CD14-positive monocyte (primary cell): ENCODE data around the gene DHPS. TPM values are rescaled to one million over a fixed set of nuclear protein-coding genes. Genes with fewer than 3 reads are reported as not detected.

Source experiments
- DNase-seq, 3 donors: peaks; one replicate each; pipeline ENCODE4 v3.0.0-alpha.2; 2011 to 2022
- H2AFZ ChIP-seq: 2 replicates; pipeline ENCODE4 v1.6.0; 2012; ENCODE audit warnings: mild to moderate bottlenecking, low read depth, low read length, inconsistent platforms; ENCODE audit not compliant: insufficient read depth, poor library complexity, severe bottlenecking
- H3K27ac ChIP-seq, 2 donors: 1 replicate in 1 of 2; 2 replicates in 1 of 2; pipeline ENCODE4 v1.5.1; 2012 to 2013; ENCODE audit warnings: low read length in 2 of 2, control low read depth in 1 of 2, inconsistent platforms in 1 of 2, low read depth in 1 of 2, mild to moderate bottlenecking in 1 of 2
- H3K27me3 ChIP-seq, 2 donors: one replicate each; pipeline versions ENCODE4 v1.6.0 to v1.6.1; 2011 to 2013; ENCODE audit warnings: low read length in 2 of 2; ENCODE audit not compliant: control insufficient read depth in 2 of 2, insufficient read depth in 2 of 2
- H3K36me3 ChIP-seq, 2 donors: replicated peaks in 1 of 2; 1 replicate in 1 of 2; 2 replicates in 1 of 2; pipeline versions ENCODE4 v1.5.1 to v1.6.1; 2012 to 2013; ENCODE audit warnings: low read length in 2 of 2, control low read depth in 1 of 2, inconsistent platforms in 1 of 2, mild to moderate bottlenecking in 1 of 2; ENCODE audit not compliant: insufficient read depth in 2 of 2, control insufficient read depth in 1 of 2
- H3K4me1 ChIP-seq, 2 donors: 1 replicate in 1 of 2; 2 replicates in 1 of 2; pipeline versions ENCODE4 v1.5.1 to v1.6.1; 2012 to 2013; ENCODE audit warnings: low read length in 2 of 2, control low read depth in 1 of 2, inconsistent platforms in 1 of 2, mild to moderate bottlenecking in 1 of 2, moderate library complexity in 1 of 2; ENCODE audit not compliant: insufficient read depth in 2 of 2, control insufficient read depth in 1 of 2
- H3K4me2 ChIP-seq: replicated peaks from 2 replicates; pipeline ENCODE3; 2012; ENCODE audit warnings: low read length, moderate library complexity, mild to moderate bottlenecking; ENCODE audit not compliant: poor library complexity, severe bottlenecking; ENCODE audit errors: extremely low read depth
- H3K4me3 ChIP-seq, 3 experiments: fragments of 200-600 bp in 1 of 3; sonication (generic) in 1 of 3; replicated peaks in 1 of 3; 1 replicate in 2 of 3; 2 replicates in 1 of 3; pipeline ENCODE4 v1.5.1; 2011 to 2013; ENCODE audit warnings: low read length in 3 of 3, mild to moderate bottlenecking in 3 of 3, control low read depth in 2 of 3, low read depth in 2 of 3, inconsistent platforms in 1 of 3, moderate library complexity in 1 of 3
- H3K79me2 ChIP-seq: 2 replicates; pipeline ENCODE4 v1.6.0; 2012; ENCODE audit warnings: mild to moderate bottlenecking, control low read depth, inconsistent platforms, low read length, moderate library complexity; ENCODE audit not compliant: insufficient read depth
- H3K9ac ChIP-seq: 2 replicates; pipeline ENCODE4 v1.6.0; 2017; ENCODE audit warnings: low read length, mild to moderate bottlenecking; ENCODE audit not compliant: insufficient read depth, poor library complexity, severe bottlenecking
- H3K9me3 ChIP-seq, 2 donors: replicated peaks in 1 of 2; 1 replicate in 1 of 2; 2 replicates in 1 of 2; pipeline versions ENCODE4 v1.5.1 to v1.6.1; 2012 to 2013; ENCODE audit warnings: low read length in 2 of 2, control low read depth in 1 of 2; ENCODE audit not compliant: control insufficient read depth in 1 of 2, insufficient read depth in 1 of 2
- H4K20me1 ChIP-seq: 2 replicates; pipeline ENCODE4 v1.6.0; 2012; ENCODE audit warnings: mild to moderate bottlenecking, low read length, control low read depth, moderate library complexity; ENCODE audit not compliant: insufficient read depth
- H3K27ac Mint-ChIP-seq, 7 donors: one replicate each; pipeline ENCODE4 v1.8.0; 2020; ENCODE audit warnings: mild to moderate bottlenecking in 7 of 7, mixed read lengths in 7 of 7, moderate library complexity in 6 of 7, inconsistent platforms in 2 of 7
- H3K27me3 Mint-ChIP-seq, 3 donors: one replicate each; pipeline ENCODE4 v1.8.0; 2021 to 2022; ENCODE audit warnings: low read depth in 3 of 3, mild to moderate bottlenecking in 3 of 3, mixed read lengths in 3 of 3, moderate library complexity in 3 of 3, inconsistent platforms in 1 of 3
- H3K36me3 Mint-ChIP-seq, 2 donors: one replicate each; pipeline ENCODE4 v1.8.0; 2020; ENCODE audit warnings: mixed read lengths in 2 of 2, inconsistent platforms in 1 of 2, mild to moderate bottlenecking in 1 of 2
- H3K4me1 Mint-ChIP-seq: one replicate; pipeline ENCODE4 v1.8.0; 2020; ENCODE audit warnings: mild to moderate bottlenecking, mixed read lengths
- H3K4me3 Mint-ChIP-seq, 2 donors: one replicate each; pipeline ENCODE4 v1.8.0; 2020; ENCODE audit warnings: mild to moderate bottlenecking in 2 of 2, mixed read lengths in 2 of 2, moderate library complexity in 1 of 2
- H3K9me3 Mint-ChIP-seq, 7 donors: one replicate each; pipeline ENCODE4 v1.8.0; 2020 to 2022; ENCODE audit warnings: mixed read lengths in 7 of 7, mild to moderate bottlenecking in 6 of 7, moderate library complexity in 6 of 7, inconsistent platforms in 2 of 7
- WGBS: methylation state at CpG from one replicate; pipeline ENCODE4 v1.1.5; 2013; ENCODE audit warnings: missing lambda C conversion rate; ENCODE audit not compliant: insufficient coverage; 5-methylcytosine and 5-hydroxymethylcytosine counted together
- intact Hi-C, 2 donors: fragments of 100-400 bp; cut with micrococcal nuclease; formaldehyde crosslinking; loops; one replicate each; pipeline versions ENCODE4 v1.15.0 to v1.15.1; 2023
- polyA plus RNA-seq, 3 donors: library from polyadenylated mRNA; depleted of rRNA in 1 of 3; unstranded in 2 of 3; stranded (reverse) in 1 of 3; fragments of 300-500 nt in 2 of 3; fragments of >200 nt in 1 of 3; fragmentation: Illumina TruSeq in 2 of 3; gene quantifications; 1 replicate in 2 of 3; 2 replicates in 1 of 3; pipeline ENCODE4 v1.2.3, GENCODE V29; 2012 to 2021
- TF ChIP-seq, protein P1 (sequence below): fragments of 200-600 bp; IDR thresholded peaks from one replicate; pipeline ENCODE4 v1.8.0; 2022; ENCODE audit warnings: antibody characterized with exemption, mild to moderate bottlenecking

Gene DHPS
- polyA plus RNA-seq, 3 donors: 51.0 to 130 (median 53.4) TPM

DNA sequence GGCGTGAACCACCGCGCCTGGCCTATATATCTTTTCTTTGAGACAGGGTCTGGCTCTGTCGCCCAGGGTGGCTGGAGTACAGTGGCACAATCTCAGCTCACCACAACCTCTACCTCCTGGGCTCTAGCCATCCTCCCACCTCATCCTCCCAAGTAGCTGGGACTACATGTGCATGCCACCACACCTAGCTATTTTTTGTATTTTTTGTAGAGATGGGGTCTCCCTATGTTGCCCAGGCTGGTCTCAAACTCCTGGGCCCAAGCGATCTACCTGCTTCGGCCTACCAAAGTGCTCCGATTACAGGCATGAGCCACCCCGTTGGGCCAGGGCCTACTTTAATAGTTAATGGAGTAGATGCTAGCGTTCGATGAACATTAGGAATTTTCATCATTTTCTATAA, 38.6 kb upstream of the DHPS start:
- Histone ChIP-seq H2AFZ (no peak overlapping the region), H3K9ac (no peak overlapping the region), H3K79me2 (peaks cover 55% of the 10 kb centered on the region), H3K4me1 (peaks cover 34 to 39% of the 10 kb centered on the region in 2 donors), H3K4me3 (no peak overlapping the region), H3K36me3 (peaks cover 14 to 29% of the 10 kb centered on the region in 2 donors), H3K27me3 (no peaks in the 10 kb centered on the region), H3K9me3 (no peaks in the 10 kb centered on the region), H3K4me2 (peak overlapping the region; percentile 87), H4K20me1 (no peaks in the 10 kb centered on the region), H3K27ac (no peak overlapping the region)
- WGBS: 100% methylated on average over 4 of the region's 10 CpGs
- Mint-ChIP-seq H3K9me3 (no peaks in the 10 kb centered on the region), H3K36me3 (peaks cover 23 to 35% of the 10 kb centered on the region in 2 donors), H3K27ac (peak overlapping the region in 2 of 7 donors; percentile 35 to 42), H3K4me1 (peaks cover 38% of the 10 kb centered on the region), H3K27me3 (peaks cover 0 to 3% (median 0%) of the 10 kb centered on the region in 3 donors), H3K4me3 (peak overlapping the region; percentile 65 to 78)
- TF ChIP-seq, protein P1, sequence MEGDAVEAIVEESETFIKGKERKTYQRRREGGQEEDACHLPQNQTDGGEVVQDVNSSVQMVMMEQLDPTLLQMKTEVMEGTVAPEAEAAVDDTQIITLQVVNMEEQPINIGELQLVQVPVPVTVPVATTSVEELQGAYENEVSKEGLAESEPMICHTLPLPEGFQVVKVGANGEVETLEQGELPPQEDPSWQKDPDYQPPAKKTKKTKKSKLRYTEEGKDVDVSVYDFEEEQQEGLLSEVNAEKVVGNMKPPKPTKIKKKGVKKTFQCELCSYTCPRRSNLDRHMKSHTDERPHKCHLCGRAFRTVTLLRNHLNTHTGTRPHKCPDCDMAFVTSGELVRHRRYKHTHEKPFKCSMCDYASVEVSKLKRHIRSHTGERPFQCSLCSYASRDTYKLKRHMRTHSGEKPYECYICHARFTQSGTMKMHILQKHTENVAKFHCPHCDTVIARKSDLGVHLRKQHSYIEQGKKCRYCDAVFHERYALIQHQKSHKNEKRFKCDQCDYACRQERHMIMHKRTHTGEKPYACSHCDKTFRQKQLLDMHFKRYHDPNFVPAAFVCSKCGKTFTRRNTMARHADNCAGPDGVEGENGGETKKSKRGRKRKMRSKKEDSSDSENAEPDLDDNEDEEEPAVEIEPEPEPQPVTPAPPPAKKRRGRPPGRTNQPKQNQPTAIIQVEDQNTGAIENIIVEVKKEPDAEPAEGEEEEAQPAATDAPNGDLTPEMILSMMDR: no peak
- DNase-seq: no peak
- intact Hi-C loops: no loop called here

DNA sequence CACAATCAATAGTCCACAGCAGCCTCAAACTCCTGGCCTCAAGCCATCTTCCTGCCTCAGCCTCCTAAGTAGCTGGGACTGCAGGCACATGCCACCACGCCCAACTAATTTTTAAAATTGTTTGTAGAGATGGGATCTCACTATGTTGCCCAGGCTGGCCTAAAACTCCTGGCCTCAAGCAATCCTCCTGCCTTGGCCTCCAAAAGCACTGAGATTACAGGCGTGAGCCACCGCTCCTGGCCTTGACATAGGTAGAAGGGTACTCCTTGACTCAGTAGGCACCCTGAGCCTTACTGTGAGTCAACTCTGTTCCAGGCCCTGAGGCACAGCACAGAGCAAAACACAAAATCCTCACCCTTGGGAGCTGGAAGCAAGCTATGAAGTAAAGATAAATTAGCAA, 34.2 kb upstream of the DHPS start:
- Histone ChIP-seq H2AFZ (no peak overlapping the region), H3K4me2 (no peak overlapping the region), H3K36me3 (peaks cover 46 to 67% of the 10 kb centered on the region in 2 donors), H3K9me3 (no peaks in the 10 kb centered on the region), H3K4me1 (peaks cover 5 to 7% of the 10 kb centered on the region in 2 donors), H3K9ac (no peak overlapping the region), H3K27me3 (no peaks in the 10 kb centered on the region), H3K27ac (no peak overlapping the region), H3K79me2 (peaks cover 38% of the 10 kb centered on the region), H4K20me1 (no peaks in the 10 kb centered on the region), H3K4me3 (no peak overlapping the region)
- no peak for DNase-seq
- H3K4me3 Mint-ChIP-seq: no peak overlapping the region
- peaks cover 55 to 77% of the 10 kb centered on the region in 2 donors for H3K36me3 Mint-ChIP-seq
- no CpG with 5 or more reads among the region's 3 CpGs for WGBS
- H3K27ac Mint-ChIP-seq: no peak overlapping the region
- TF ChIP-seq, protein P1: no peak
- H3K9me3 Mint-ChIP-seq: peaks cover 0 to 4% (median 0%) of the 10 kb centered on the region in 7 donors
- peaks cover 0 to 1% (median 0%) of the 10 kb centered on the region in 3 donors for H3K27me3 Mint-ChIP-seq
- H3K4me1 Mint-ChIP-seq: peaks cover 8% of the 10 kb centered on the region
- intact Hi-C loops: loop anchor here in 1 of 2 donors (2.0 kb wide), 1 partner anchor 41 kb away; no protein-coding TSS in a partner anchor
